H1 (cell line): Measurements from ENCODE around the gene INAFM2. TPM values are rescaled to one million over a fixed set of nuclear protein-coding genes. Genes with fewer than 3 reads are reported as not detected.

Source experiments
- SUZ12 ChIP-seq: fragments of 200-600 bp; sonication (generic); IDR thresholded peaks from 2 replicates; pipeline ENCODE4 v1.6.1; 2012; ENCODE audit warnings: mild to moderate bottlenecking, inconsistent platforms, low read length, moderate library complexity, mixed read lengths
- polyA plus RNA-seq, 7 experiments: library from polyadenylated mRNA; depleted of rRNA in 3 of 7; stranded (reverse) in 5 of 7; unstranded in 2 of 7; fragments of >200 nt in 5 of 7; fragments of 200-250 nt in 2 of 7; gene quantifications; 1 replicate in 5 of 7; 2 replicates in 1 of 7; 4 replicates in 1 of 7; pipeline versions ENCODE4 v1.2.1 to v1.2.3, GENCODE V29; 2011 to 2013; ENCODE audit warnings: missing spikeins in 2 of 7, mixed read lengths in 2 of 7
- total RNA-seq: library from RNA; stranded (reverse); fragmentation: NEBNext Ultra II Directional; extraction: Animal tissue kit (Norgen Biotek cat#: 25700); gene quantifications from 2 replicates; pipeline ENCODE4 v1.2.1, GENCODE V29; 2021

Gene INAFM2
- total and polyA plus RNA-seq, 2 of the 8 experiments (the other 6 are each of a cell fraction or from before 2014, with no cell fraction given): 15.3 to 35.1 TPM

GRCh38 chr15:40293006-40293405 is 30.5 kb upstream of the INAFM2 start (continued):
- no peak for TF ChIP-seq SUZ12
- TF ChIP-seq, all 59 proteins: peak for 0
